SJSA1 (cell line): ENCODE results near the gene TM9SF1. TPM values are rescaled to one million over a fixed set of nuclear protein-coding genes. Genes with fewer than 3 reads are reported as not detected.
A peak's percentile ranks its signal among the peaks of the same experiment; 100 is the strongest.
"Not testable (repeated sequence)": the region's sequence is repeated elsewhere in the genome, so short reads cannot be mapped to it uniquely, and the experiment has no call there.

Source experiments
- DNase-seq, 2 experiments: peaks; one replicate each; pipeline ENCODE4 v3.0.0-alpha.2; 2015 to 2020; ENCODE audit warnings: low spot score in 2 of 2, low read depth in 1 of 2
- H3K27ac ChIP-seq: fragments of 250-450 bp; sonication (Bioruptor Pico); 2 replicates; pipeline ENCODE4 v1.5.1; 2020; ENCODE audit warnings: mild to moderate bottlenecking, moderate library complexity
- H3K27me3 ChIP-seq: fragments of 250-450 bp; sonication (Bioruptor Pico); replicated peaks from 2 replicates; pipeline ENCODE4 v1.5.1; 2020; ENCODE audit warnings: mild to moderate bottlenecking, moderate library complexity
- H3K36me3 ChIP-seq: fragments of 250-450 bp; sonication (Bioruptor Pico); 2 replicates; pipeline ENCODE4 v1.5.1; 2020; ENCODE audit warnings: mild to moderate bottlenecking
- H3K4me1 ChIP-seq: fragments of 250-450 bp; sonication (Bioruptor Pico); replicated peaks from 2 replicates; pipeline ENCODE4 v1.6.1; 2021; ENCODE audit warnings: mild to moderate bottlenecking
- H3K4me3 ChIP-seq: fragments of 250-450 bp; sonication (Bioruptor Pico); 2 replicates; pipeline ENCODE4 v1.5.1; 2020; ENCODE audit warnings: mild to moderate bottlenecking
- H3K9me3 ChIP-seq: fragments of 250-450 bp; sonication (Bioruptor Pico); replicated peaks from 2 replicates; pipeline ENCODE4 v1.5.1; 2020; ENCODE audit warnings: mild to moderate bottlenecking
- total RNA-seq: library from RNA; depleted of rRNA; stranded (reverse); fragments of >200 nt; shearing (Covaris generic); gene quantifications from 2 replicates; pipeline ENCODE4 v1.2.3, GENCODE V29; 2014

TM9SF1 gene
- total RNA-seq, 1 experiment from 2014 or later = 60.3 TPM

- peak within 1 kb of the TSS; percentile 76 for H3K27ac ChIP-seq
- H3K4me3 ChIP-seq = peak within 1 kb of the TSS; percentile 60
- DNase-seq = no peak
- H3K9me3 ChIP-seq = no peaks in the 10 kb centered on the region
- H3K27me3 ChIP-seq = no peaks in the 10 kb centered on the region
- H3K36me3 ChIP-seq = peaks cover 50% of the 10 kb centered on the region
- H3K4me1 ChIP-seq = peaks cover 19% of the 10 kb centered on the region
Observed at GRCh38 chr14:24232645-24233537, 37.6 kb upstream of the TM9SF1 start, which contains the start of gene GMPR2. Gene GMPR2 (plus strand): TSS chr14:24232929. CDS start chr14:24233254, 325 bp downstream.

GRCh38 chr14:24232121-24232644 lies 36.9 kb upstream of the TM9SF1 start, which contains the start of gene NEDD8:
Gene NEDD8 (minus strand): TSS chr14:24232367. CDS start chr14:24232267, 100 bp downstream.
- DNase-seq = peak; percentile 91 to 93
- Histone ChIP-seq H3K27ac (peak within 1 kb of the TSS; percentile 76), H3K4me1 (peaks cover 19% of the 10 kb centered on the region), H3K9me3 (no peaks in the 10 kb centered on the region), H3K27me3 (no peaks in the 10 kb centered on the region), H3K36me3 (peaks cover 46% of the 10 kb centered on the region), H3K4me3 (peak within 1 kb of the TSS; percentile 60)

GRCh38 chr14:24231263-24232120 lies 36.3 kb upstream of the TM9SF1 start:
- peaks cover 19% of the 10 kb centered on the region for H3K4me1 ChIP-seq
- H3K9me3 ChIP-seq = no peaks in the 10 kb centered on the region
- no peak for DNase-seq
- no peaks in the 10 kb centered on the region for H3K27me3 ChIP-seq
- H3K36me3 ChIP-seq = peaks cover 40% of the 10 kb centered on the region
- H3K4me3 ChIP-seq = peak overlapping the region; percentile 60
- peak overlapping the region; percentile 76; the same call in 1 of the 2 replicates for H3K27ac ChIP-seq

- Histone ChIP-seq H3K4me3 (no peak overlapping the region), H3K27ac (no peak overlapping the region)
- no peak for DNase-seq
Observed at GRCh38 chr14:24228902-24229301, 33.7 kb upstream of the TM9SF1 start.

GRCh38 chr14:24226473-24226872 lies 31.2 kb upstream of the TM9SF1 start:
- no peak overlapping the region for H3K4me3 ChIP-seq
- DNase-seq = no peak

More at GRCh38 chr14:24228902-24229301, 33.7 kb upstream of the TM9SF1 start:
- H3K36me3 ChIP-seq = peaks cover 26% of the 10 kb centered on the region
- peaks cover 28% of the 10 kb centered on the region for H3K4me1 ChIP-seq
- no peaks in the 10 kb centered on the region for H3K27me3 ChIP-seq
- H3K9me3 ChIP-seq = no peaks in the 10 kb centered on the region

GRCh38 chr14:24224618-24225071 lies 29.4 kb upstream of the TM9SF1 start:
- Histone ChIP-seq H3K36me3 (peaks cover 21% of the 10 kb centered on the region), H3K4me1 (peaks cover 18% of the 10 kb centered on the region), H3K4me3 (no peak overlapping the region), H3K27ac (peak overlapping the region; percentile 40), H3K9me3 (no peaks in the 10 kb centered on the region), H3K27me3 (no peaks in the 10 kb centered on the region)
- DNase-seq = peak; percentile 57 to 68

More at GRCh38 chr14:24226473-24226872, 31.2 kb upstream of the TM9SF1 start:
- Histone ChIP-seq H3K27ac (no peak overlapping the region), H3K27me3 (no peaks in the 10 kb centered on the region), H3K9me3 (no peaks in the 10 kb centered on the region), H3K36me3 (peaks cover 27% of the 10 kb centered on the region), H3K4me1 (peaks cover 21% of the 10 kb centered on the region)

- not testable (repeated sequence) for H3K4me3 ChIP-seq, DNase-seq, H3K27me3 ChIP-seq, H3K27ac ChIP-seq, H3K9me3 ChIP-seq
- Histone ChIP-seq H3K4me1 (peaks cover 18% of the 10 kb centered on the region), H3K36me3 (peaks cover 21% of the 10 kb centered on the region)
Observed at GRCh38 chr14:24222987-24223386, 27.7 kb upstream of the TM9SF1 start.

- Histone ChIP-seq H3K9me3 (no peaks in the 10 kb centered on the region), H3K27me3 (no peaks in the 10 kb centered on the region), H3K36me3 (peaks cover 24% of the 10 kb centered on the region), H3K27ac (no peak overlapping the region), H3K4me3 (no peak overlapping the region), H3K4me1 (peaks cover 10% of the 10 kb centered on the region)
- no peak for DNase-seq
Observed at GRCh38 chr14:24219521-24219920, 24.3 kb upstream of the TM9SF1 start.

- peaks cover 6% of the 10 kb centered on the region for H3K4me1 ChIP-seq
- H3K36me3 ChIP-seq = peaks cover 26% of the 10 kb centered on the region
- no peak for DNase-seq
- H3K27ac ChIP-seq = no peak overlapping the region
- H3K4me3 ChIP-seq = no peak overlapping the region
- H3K27me3 ChIP-seq = no peaks in the 10 kb centered on the region
- no peaks in the 10 kb centered on the region for H3K9me3 ChIP-seq
Observed at GRCh38 chr14:24219080-24219479, 23.8 kb upstream of the TM9SF1 start.

- not testable (repeated sequence) for H3K9me3 ChIP-seq, H3K27ac ChIP-seq, H3K4me3 ChIP-seq, DNase-seq, H3K27me3 ChIP-seq
- H3K36me3 ChIP-seq = peaks cover 29% of the 10 kb centered on the region
- H3K4me1 ChIP-seq = peaks cover 13% of the 10 kb centered on the region
Observed at GRCh38 chr14:24216876-24217275, 21.6 kb upstream of the TM9SF1 start.

GRCh38 chr14:24216345-24216699 lies 21.1 kb upstream of the TM9SF1 start:
- Histone ChIP-seq H3K9me3 (no peaks in the 10 kb centered on the region), H3K4me3 (peak overlapping the region; percentile 47; the same call in 1 of the 2 replicates), H3K27ac (no peak overlapping the region), H3K36me3 (peaks cover 35% of the 10 kb centered on the region), H3K4me1 (peaks cover 13% of the 10 kb centered on the region), H3K27me3 (no peaks in the 10 kb centered on the region)
- DNase-seq = peak in 1 of 2 experiments; percentile 19

GRCh38 chr14:24215495-24216344 lies 20.5 kb upstream of the TM9SF1 start, which contains the start of gene MDP1:
Gene MDP1 (minus strand): TSS chr14:24216066. CDS start chr14:24215955, 111 bp downstream.
- Histone ChIP-seq H3K4me1 (peaks cover 13% of the 10 kb centered on the region), H3K36me3 (peaks cover 41% of the 10 kb centered on the region), H3K27me3 (no peaks in the 10 kb centered on the region), H3K9me3 (no peaks in the 10 kb centered on the region), H3K27ac (0 out of 2 replicates have a peak within 1 kb of the TSS, but pooled peaks have one; percentile 1), H3K4me3 (peak within 1 kb of the TSS; percentile 47)
- peak; percentile 72 to 76 for DNase-seq
